ENCODE data around the gene CLCA1. TPM values are rescaled to one million over a fixed set of nuclear protein-coding genes. Genes with fewer than 3 reads are reported as not detected.

Gene CLCA1
- polyA plus RNA-seq, 10 donors = 0.05 to 0.44 TPM; not detected in 8

DNA sequence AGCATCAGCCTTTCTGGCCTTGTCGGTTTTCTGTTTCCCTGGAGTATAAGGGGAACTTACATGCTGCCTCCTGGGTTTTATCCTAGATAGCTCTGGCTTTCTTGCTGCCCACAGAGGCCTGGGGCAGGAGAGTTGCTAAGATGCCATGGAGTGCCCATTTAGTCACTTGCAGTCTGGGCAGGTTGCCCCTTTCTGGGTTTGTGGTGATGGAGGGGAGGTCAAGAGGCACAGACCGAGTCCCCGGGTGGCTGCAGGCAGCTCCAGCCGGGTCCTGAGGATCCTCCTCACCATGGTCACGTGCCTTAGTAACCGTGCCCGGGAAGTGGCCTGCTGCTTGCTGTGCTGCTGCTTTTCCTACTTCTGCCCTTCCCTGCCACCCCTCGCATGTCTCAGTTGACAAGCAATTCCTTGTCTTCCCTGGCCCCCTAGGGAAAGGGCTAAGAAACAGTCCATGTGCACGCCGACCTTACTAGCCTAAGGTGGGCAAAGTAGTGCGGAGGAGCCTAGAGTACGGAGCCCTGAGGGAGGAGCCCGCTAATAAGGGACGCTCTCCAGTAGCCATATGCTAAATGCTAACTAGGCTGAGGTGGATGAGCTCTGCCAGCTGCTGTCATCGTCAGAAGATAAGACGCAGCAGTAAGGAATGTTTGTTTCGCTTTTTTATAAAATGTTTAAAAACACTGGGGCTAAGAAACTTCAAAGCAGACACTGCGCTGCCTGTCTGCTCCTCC lies 34.8 kb downstream of the CLCA1 start:
- peak in 1 of 3 donors; percentile 41 for DNase-seq

DNA sequence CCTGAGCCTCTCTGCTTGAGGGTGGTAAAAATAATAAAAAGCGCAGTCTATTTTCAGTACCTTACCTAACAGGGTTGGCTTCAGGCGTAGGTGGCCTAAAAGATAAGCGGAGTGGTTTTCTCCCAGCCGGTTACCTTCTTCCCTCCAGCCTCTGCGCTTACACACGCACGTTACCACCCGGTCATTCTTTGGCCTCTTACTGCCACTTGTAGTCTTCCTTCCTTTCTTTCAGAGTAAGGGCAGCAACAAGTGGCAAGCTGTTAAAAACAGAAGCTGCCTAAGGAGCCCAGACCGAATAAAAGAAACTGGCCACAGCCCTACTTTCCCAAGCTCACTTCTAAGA lies 35.4 kb downstream of the CLCA1 start:
- no peak for DNase-seq

DNA sequence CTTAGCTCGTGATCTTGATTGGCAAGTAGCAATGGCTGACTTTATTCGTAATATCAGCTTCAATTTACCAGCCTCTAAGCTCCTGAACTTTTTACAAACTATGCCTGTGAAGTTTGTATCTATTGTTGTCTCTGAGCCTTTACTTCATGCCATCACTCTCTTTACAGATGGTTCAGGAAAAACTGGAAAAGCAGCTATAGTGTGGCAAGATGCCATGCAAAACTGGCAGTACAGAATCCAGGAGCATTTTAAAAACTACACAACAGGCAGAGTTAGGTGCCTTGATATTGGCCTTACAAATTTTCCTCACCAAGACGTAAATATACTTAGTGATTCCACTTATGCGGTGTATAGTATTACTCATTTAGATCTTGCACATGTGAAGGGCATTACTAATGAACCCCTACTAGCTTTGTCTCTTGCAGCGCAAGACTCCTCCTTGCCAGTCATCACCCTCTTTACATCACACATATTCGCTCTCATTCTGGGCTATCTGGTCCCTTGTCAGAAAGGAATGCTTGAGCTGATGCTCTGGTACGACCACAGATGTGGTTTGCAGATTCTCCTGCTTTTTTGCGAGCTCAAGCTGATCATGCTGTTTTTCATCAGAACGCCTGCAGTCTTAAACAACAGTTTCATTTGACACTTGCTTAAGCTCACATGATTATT lies 36.3 kb downstream of the CLCA1 start:
- peak in 1 of 3 donors; percentile 31 for DNase-seq

DNA sequence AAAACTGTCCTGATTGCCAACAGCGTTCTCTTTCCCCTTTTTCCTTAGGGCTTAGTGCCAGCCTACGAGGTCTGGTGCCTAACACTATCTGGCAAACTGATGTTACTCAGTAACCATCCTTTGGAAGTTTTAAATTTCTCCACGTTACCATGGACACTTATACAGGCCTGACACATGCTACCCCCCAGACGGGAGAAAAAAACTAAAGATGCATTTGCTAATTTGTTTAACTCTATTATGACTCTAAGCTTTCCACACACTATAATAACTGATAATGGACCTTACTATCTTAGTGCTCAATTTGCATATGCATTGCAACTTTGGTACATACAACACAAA lies 36.8 kb downstream of the CLCA1 start:
- DNase-seq = no peak

DNA sequence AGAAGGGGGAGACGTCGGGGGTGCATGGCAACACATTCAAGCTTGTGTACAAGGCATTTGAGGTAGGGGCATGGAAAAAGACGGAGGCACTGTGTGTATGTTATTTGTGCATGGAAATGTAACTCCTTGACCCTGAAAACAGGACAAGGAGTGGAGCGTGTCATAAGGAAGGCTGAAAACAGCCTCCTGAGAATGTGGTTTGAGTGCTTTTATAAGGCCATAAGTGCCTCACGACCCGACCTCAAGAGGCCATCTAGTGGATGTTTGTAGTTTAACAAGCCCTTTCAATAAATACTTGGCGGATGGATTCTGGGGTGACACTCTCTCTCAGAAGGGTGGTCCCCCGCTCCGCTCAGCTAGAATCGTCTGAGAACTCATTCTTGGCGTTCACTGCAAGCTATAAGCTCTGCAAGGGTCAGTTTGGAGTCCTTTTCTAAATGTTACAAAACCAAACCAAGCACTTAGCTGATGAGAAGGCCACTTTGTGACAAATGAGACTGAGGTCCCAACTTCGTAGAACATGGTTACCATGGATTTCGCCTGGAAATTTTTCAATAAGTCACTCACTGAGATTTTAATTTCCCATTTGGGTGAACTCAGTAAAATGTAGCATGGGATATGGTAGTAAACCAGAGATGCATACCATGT lies 39.3 kb downstream of the CLCA1 start:
- DNase-seq = peak in 1 of 3 donors; percentile 48

DNA sequence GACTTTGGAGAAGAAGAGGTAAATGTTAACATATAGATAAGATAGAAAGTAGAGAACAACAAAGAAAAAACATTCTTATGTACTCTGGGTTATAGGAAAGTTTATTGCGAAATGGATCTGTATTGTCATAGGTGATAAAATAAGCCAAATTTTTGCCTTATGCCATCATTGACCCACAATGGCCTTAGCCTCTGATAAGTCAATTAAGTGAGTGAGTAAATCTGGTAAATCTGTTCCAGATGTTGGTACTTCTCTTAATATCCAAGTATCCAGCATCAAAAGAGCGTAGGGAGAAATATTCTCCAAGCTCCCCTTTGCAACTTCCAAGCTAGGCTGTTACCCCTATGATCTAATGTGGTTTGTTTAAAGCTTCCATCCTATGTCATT lies 39.8 kb downstream of the CLCA1 start:
- no peak for DNase-seq

DNA sequence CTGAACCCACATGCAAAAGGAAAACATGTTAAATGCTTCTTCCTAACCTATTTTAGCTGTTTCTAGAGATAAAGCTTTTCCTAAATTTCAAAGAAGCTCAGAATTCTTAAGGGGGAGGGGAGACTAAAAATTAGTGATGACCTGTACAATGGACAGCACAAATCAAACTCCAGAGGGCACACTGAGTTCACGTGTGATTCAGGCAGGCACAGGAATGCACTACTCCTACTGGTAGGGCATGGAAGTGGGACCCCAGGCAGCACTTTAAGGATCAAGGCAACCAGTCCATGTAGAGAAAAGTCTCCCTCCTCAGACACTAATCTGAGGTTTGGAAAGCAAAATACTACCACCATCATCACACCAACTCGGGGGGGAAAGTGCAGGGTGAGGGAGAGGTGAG lies 46.9 kb downstream of the CLCA1 start:
- DNase-seq = no peak

DNA sequence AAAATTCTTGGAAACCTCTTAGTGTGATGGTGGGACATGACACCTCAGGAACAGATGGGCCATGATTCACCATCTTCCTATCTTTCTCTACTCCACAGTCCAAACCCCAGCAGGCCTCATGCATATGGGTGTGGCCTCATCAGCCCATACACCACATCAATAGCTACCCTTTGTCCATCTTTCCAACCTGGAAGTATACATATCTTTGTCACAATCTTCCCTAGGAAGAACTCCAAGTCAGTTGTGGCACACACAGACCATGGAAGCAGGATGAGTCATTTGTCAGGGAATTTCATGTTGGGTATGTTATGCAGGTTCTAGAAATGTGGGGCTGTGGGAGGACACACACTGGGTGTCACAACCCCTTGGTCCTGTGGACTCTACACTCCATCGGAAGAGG lies 47.6 kb downstream of the CLCA1 start:
- no peak for DNase-seq

DNA sequence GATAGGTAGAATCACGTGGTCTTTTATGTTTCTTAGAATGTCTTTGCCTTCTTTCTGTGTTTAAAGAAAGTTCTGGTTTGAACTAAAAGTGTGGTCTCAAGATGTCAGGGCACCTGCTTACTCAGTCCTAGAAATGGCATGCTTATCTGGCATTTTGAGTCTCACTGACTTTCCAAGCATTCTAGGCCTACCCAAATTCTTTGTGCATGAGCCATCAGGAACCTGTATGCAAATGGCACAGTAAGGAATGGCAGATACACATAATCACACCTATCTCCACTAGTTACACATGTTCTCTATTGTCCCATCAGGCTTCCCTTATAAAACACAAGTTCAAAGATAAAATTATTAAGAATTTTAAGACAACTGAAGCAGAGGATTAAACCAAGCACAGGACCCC lies 48.6 kb downstream of the CLCA1 start:
- no peak for DNase-seq

DNA sequence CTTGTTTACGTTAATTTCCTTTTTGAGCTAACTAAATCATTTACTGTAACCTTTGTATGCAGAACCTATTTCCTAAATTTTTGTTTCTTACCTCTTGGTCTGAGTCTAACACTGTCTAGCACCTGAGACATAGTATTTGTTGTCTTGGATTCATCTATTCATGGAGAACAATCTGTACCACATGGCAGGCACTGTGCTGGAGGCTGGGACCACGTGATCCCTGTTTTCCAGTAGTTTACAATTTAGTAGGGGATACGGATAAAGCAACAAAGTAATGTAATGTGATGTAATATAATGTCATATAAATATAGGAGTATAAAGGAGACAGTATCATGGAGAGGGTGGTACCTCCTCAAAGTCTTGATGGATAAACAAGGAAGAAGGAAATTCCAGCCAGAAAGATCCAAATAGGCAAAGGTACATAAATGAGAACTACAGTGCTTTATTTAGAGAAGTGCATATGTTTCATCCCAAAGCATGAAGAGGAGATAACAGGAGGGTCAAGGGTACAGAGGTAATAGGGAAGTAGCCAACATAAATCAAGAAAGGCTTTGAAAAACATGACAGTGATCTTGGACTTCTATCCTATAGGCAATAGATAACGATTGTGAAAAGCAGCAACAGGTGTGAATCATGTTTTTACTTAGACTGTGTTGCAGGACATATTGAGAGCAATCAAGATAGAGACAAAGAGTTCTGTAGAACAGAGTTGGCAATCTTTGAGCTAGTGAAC lies 52.2 kb downstream of the CLCA1 start:
- no peak for DNase-seq

DNA sequence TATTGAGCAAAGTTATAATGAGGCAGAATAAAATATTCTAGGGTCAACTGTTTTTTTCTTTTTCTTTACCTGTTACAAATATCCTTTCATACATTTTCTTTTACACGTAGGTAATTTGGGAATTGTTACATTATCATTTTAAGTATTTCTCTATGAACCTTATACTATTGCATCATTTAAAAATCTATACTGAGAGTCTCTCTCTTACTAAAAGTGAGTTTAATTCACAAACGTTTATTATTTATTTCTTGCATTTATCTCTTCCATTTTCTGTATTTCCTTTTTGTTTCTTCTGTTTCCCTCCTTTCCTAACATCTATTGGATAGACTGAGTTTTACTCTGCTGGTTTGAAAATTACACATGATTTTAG lies 52.8 kb downstream of the CLCA1 start:
- DNase-seq = no peak

DNA sequence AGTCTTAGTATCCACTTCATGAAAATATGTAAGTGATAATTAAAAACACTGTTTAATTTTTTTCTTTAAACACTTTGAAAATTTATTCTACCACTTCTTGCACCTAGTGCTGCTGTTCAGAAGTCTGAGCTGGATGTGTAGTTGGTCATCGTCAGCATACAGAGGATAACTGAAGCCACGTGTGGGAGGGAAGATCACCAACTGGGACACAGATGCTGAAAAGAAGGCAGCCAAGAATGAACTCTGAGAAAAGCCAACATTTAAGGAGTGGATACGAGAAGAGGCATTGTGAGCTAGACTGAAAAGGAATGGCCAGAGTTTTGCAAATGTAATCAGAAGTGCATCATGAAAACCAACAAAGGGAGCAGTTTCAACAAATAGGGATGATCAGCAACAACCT lies 53.5 kb downstream of the CLCA1 start:
- peak in 1 of 3 donors; percentile 66 for DNase-seq

DNA sequence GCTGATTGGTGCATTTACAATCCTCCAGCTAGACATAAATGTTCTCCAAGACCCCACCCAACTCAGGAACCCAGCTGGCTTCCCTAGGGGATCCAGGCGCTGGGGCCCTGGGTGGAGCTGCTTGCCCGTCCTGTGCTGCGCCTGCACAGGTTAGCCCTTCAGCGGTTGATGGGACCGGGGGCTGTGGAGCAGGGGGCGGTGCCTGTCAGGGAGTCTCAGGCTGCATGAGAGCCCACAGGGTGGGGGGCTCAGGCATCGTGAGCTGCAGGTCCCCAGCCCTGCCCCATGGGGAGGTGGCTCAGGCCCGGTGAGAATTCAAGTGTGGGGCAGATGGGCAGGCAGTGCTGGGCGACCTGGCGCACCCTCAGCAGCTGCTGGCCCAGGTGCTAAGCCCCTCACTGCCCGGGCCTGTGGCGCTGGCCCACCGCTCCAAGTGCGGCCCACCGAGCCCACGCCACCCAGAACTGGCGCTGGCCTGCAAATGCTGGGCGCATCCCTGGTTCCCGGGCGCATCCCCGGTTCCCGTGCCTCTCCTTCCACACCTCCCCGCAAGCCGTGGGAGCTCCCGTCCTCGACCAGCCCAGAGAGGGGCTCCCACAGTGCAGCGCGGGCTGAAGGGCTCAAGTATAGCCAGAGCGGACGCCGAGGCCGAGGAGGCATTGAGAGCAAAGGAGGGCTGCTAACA lies 55.1 kb downstream of the CLCA1 start:
- DNase-seq = no peak

DNA sequence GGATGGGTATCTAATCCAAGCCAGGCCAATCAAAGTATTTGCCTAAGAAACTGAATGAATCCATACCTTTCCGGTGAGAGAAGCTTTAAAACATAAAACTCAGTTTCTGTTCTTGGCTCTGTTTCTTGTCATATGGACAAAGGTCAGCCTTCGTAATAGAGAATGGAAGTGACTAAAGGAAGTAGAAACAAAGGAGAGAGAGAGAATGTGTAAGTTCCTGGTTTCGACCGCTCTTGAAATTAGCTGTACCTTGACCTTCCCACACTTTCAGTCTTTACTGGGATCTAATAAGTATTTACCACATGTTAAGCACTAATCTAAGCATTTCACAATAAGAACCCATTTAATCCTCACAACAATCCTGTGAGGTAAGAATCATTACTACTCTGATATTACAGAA lies 58.6 kb downstream of the CLCA1 start:
- DNase-seq = no peak

DNA sequence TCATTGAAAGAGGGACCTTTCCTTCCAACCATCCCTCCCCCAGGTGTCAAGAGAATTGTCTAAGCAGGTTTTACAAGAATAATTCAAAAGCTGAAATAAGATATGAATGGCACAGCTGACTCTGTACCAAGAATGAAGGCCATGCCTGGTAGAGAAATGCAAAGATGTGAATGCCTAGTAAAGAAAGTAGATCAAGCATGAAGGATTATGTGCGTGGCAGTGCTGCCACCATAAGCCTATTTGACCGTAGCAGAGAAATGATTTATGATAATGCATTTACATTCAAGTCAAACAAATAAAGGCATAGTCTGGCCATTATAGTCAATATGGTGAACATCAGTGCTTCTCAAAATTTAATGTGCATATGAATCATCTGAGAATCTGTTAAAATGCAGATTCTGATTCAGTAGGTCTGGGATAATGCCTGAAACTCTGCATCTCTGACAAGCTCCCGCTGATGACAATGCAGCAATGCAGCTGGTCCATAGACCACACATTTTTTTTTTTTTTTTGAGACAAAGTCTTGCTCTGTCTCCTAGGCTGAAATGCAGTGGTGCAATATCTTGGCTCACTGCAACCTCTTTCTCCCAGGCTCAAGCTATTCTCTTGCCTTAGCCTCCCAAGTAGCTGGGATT lies 61.6 kb downstream of the CLCA1 start:
- DNase-seq = no peak

DNA sequence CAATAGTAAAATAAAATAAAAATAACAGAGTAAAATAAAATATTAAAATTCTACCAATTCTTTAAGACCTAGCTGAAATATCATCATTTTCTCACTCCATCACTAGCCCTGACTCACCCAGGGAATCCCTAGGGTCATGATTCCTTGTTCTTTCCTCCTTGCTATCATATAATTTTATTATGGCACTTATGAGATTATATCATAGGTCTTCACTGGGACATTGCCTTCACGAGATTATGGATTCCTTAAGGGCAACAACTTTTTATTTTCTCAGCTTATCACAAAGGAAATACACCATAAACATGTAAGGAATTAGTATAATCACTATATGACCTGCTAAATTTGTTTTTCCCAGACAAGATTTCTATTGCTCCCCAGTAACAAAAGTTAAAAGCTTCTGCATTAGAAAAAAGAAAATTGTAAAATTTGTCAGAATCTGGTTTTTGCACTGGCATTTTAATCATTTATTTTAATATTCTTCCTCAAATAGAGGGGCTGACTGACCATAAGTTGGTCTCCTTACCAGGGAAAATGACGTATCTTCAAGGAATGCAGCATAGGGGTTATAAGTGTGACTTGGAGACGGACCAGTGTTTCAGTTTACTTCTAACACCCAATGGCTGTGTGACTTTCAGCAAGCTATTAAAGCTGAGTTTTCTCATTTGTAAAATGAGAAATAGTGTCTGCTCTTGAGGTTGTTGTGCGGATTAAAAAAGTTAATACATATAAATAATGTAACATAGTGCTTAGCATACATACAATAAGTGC lies 69.4 kb downstream of the CLCA1 start:
- no peak for DNase-seq

DNA sequence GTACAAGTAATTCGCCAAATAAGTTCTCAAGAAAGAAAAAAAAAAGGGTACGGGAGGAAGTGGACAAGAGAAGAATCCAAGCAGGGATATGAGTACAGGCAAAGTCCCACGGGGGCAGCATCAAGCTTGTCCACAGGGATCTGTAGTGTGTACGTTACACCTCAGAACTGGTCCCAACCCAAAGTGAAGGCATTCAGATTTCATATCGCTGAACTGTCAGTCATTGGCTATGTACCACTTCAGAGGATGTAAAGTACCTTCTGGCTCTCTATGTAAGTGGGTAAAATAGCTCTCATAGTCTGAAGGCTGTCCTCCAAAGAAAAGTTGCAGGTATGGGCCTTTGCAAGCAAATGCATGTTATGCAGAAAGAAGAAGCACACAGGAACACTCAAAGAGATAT lies 70.0 kb downstream of the CLCA1 start:
- no peak for DNase-seq

DNA sequence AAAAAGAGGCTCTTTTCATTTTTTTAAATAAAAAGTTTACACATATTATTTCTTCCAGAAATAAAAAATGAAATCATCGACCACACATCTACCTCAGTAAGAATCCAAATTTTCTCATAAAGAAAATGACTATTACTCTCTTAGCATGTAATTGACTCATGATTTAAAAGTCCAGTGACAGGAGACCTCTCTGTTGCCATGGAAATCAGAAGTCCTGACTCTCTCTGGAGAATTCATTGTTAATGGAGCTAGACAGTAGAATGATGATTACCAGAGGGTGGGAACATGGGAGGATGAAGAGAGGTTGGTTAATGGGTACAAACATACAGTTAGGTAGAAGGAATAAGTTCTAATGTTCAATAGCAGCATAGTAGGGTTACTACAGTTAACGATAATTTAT lies 73.1 kb downstream of the CLCA1 start:
- no peak for DNase-seq

DNA sequence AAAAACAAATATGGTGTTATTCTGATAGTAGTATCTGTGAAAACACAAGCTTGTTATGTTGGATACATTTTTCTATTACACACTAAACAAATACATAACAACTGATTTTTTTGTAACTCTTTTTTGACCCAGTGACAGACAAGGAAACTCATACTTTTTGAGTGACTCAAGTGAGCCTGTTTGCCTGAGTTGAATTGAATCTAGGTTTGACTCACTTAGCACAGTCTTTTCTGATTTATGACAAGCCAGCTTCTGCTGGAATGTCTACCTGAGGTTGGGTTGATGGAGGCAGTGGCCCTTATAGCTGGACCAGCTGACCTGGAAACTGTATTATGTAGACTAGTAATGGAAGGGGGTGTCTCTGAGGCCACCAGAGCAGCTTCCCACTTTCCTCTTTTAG lies 73.9 kb downstream of the CLCA1 start:
- DNase-seq = no peak

DNA sequence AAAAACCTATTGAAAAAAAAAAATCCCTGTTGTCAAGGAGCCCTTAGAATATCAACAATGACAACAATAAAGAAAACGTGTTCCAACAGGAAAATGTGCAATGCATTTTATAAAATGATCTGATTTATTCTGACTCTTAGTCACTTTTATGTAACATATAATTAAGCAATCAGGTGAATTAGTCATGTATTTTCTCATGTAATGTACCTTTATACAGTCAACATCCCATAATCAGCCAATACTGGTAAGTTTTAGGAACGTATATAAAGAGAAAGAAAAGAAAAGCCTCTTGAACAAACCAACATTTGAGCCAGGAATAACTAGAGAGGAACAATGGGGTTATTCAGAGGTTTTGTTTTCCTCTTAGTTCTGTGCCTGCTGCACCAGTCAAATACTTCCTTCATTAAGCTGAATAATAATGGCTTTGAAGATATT lies 78.1 kb downstream of the CLCA1 start, which contains the start of gene CLCA4:
Gene CLCA4, plus strand, starts transcription at position 292 of the 435 bp plus-strand sequence. Its CDS starts 42 bp downstream, at position 334.
- no peak for DNase-seq

DNA sequence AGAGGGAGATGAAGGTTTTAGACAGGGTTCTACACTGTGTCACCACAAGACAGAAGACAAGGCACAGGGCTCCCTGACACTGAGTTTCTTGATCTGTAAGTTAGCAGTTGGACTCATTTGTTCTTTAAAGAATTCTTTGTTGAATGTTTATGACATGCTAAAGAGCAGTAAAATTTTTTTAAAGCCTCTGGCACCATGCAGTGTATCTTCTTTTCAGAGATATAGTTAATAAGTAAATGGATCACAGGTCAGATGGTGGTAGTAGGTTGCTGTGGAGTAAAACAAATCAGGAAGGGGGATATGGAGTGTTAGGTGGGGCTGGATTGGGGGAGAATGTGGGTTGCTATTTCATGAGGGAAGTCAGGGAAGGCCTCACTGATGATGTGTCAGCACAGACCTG lies 80.1 kb downstream of the CLCA1 start:
- no peak for DNase-seq
